Lung (tissue), 12 donors: ENCODE results near the gene OR4S1. TPM values are rescaled to one million over a fixed set of nuclear protein-coding genes. Genes with fewer than 3 reads are reported as not detected.
"Not testable (repeated sequence)": the region's sequence is repeated elsewhere in the genome, so short reads cannot be mapped to it uniquely, and the experiment has no call there.

Experiments used
- ATAC-seq: fragments of 200-7000 bp; cut with Tn5 transposase; one replicate; pipeline ENCODE4 v1.9.1; 2020; ENCODE audit warnings: moderate number of reproducible peaks; ENCODE audit not compliant: insufficient read depth, low FRiP score
- DNase-seq, 3 donors: peaks; one replicate each; pipeline ENCODE4 v3.0.0-alpha.2; 2013 to 2017
- H3K27ac ChIP-seq, 2 donors: one replicate each; pipeline ENCODE4 v1.5.1; 2013; ENCODE audit warnings: mild to moderate bottlenecking in 2 of 2, moderate library complexity in 2 of 2, control low read depth in 1 of 2, inconsistent platforms in 1 of 2, low read depth in 1 of 2, low read length in 1 of 2
- H3K27me3 ChIP-seq, 3 donors: one replicate each; pipeline ENCODE4 v1.5.1; 2013; ENCODE audit warnings: low read length in 2 of 3; ENCODE audit not compliant: control insufficient read depth in 3 of 3, insufficient read depth in 3 of 3
- H3K36me3 ChIP-seq, 4 donors: one replicate each; pipeline ENCODE4 v1.5.1; 2013; ENCODE audit warnings: low read length in 4 of 4, mild to moderate bottlenecking in 1 of 4, moderate library complexity in 1 of 4; ENCODE audit not compliant: control insufficient read depth in 4 of 4, insufficient read depth in 4 of 4
- H3K4me1 ChIP-seq, 5 donors: one replicate each; pipeline ENCODE4 v1.5.1; 2013; ENCODE audit warnings: low read length in 5 of 5, mild to moderate bottlenecking in 2 of 5, moderate library complexity in 1 of 5; ENCODE audit not compliant: control insufficient read depth in 5 of 5, insufficient read depth in 5 of 5
- H3K4me3 ChIP-seq: one replicate; pipeline ENCODE4 v1.5.1; 2013; ENCODE audit warnings: mild to moderate bottlenecking, control low read depth, moderate library complexity
- H3K9ac ChIP-seq, 2 donors: one replicate each; pipeline ENCODE4 v1.5.1; 2013; ENCODE audit warnings: low read length in 2 of 2, control low read depth in 1 of 2; ENCODE audit not compliant: insufficient read depth in 1 of 2
- H3K9me3 ChIP-seq, 4 donors: one replicate each; pipeline ENCODE4 v1.5.1; 2013; ENCODE audit warnings: low read length in 3 of 4, mild to moderate bottlenecking in 1 of 4, moderate library complexity in 1 of 4; ENCODE audit not compliant: control insufficient read depth in 4 of 4, insufficient read depth in 3 of 4
- WGBS, 2 donors: extraction: QIAGEN DNeasy Blood & Tissue Kit; methylation state at CpG; one replicate each; pipeline ENCODE4 v1.1.7; 2013; 5-methylcytosine and 5-hydroxymethylcytosine counted together
- polyA plus RNA-seq, 2 donors: library from polyadenylated mRNA; stranded (reverse); fragments of 200-250 nt; gene quantifications; one replicate each; pipeline ENCODE4 v1.2.1, GENCODE V29; 2013
- total RNA-seq, 2 donors: library from RNA; depleted of rRNA in 1 of 2; stranded (reverse); fragments of >200 nt in 1 of 2; gene quantifications; one replicate each; pipeline ENCODE4 v1.2.1, GENCODE V29; 2014 to 2021
- TF ChIP-seq, protein P1 (sequence below): IDR thresholded peaks from 2 replicates; pipeline ENCODE4 v1.5.1; 2012; ENCODE audit warnings: mild to moderate bottlenecking; ENCODE audit errors: control extremely low read depth, extremely low read depth
- donor health status: control.
- donor health status: control.
- donor health status: Bipolar disorder and iron deficiency.
- donor health status: healthy.
- donor health status: DM: yes; HTN: yes; CAD: no.

OR4S1 gene
- total and polyA plus RNA-seq, 4 donors, result not detected

DNA sequence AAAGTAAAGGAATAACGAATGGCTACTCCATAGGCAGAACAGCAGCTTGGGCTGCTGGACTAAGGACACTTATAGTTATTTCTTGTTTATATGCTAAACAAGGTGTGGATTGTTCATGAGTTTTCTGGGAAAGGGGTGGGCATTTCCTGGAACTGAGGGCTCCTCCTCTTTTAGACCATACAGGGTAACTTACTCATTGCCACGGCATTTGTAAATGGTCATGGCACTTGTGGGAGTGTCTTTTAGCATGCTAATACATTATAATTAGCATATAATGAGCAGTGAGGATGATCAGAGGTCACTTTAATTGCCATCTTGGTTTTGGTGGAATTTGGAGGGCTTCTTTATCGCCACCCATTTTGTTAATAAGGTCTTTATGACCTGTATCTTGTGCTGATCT, 35.4 kb upstream of the OR4S1 start:
- H3K4me1 ChIP-seq, result no peaks in the 10 kb centered on the region
- no peak overlapping the region for H3K4me3 ChIP-seq
- DNase-seq (no peak), ATAC-seq (no peak)
- 78 to 79% methylated on average over 3 of the region's 3 CpGs for WGBS, 2 donors
- no peaks in the 10 kb centered on the region for H3K36me3 ChIP-seq
- no peaks in the 10 kb centered on the region for H3K27me3 ChIP-seq
- H3K27ac ChIP-seq, result no peak overlapping the region
- peaks cover 0 to 4% (median under 1%) of the 10 kb centered on the region in 4 donors for H3K9me3 ChIP-seq
- TF ChIP-seq, protein P1, sequence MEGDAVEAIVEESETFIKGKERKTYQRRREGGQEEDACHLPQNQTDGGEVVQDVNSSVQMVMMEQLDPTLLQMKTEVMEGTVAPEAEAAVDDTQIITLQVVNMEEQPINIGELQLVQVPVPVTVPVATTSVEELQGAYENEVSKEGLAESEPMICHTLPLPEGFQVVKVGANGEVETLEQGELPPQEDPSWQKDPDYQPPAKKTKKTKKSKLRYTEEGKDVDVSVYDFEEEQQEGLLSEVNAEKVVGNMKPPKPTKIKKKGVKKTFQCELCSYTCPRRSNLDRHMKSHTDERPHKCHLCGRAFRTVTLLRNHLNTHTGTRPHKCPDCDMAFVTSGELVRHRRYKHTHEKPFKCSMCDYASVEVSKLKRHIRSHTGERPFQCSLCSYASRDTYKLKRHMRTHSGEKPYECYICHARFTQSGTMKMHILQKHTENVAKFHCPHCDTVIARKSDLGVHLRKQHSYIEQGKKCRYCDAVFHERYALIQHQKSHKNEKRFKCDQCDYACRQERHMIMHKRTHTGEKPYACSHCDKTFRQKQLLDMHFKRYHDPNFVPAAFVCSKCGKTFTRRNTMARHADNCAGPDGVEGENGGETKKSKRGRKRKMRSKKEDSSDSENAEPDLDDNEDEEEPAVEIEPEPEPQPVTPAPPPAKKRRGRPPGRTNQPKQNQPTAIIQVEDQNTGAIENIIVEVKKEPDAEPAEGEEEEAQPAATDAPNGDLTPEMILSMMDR, result no peak
- H3K9ac ChIP-seq, result no peak overlapping the region

DNA sequence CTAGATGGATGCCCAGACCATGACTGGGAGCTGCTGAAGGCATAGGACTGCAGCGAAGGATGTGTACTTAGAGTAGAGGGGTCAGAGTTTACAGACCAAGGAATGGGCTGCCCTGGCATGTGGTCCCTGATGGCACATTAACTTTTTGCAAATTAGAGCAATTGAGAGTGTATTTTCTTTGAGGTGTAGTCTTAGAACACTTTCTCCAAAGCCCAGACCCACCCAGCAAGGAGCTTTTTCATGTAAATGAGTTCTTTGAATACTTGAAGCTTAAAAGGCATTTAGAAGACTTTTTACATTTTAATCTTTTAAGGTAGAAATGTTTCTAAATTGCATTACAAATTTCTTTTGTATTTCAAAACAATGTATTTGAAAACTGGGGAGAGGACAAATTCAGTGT, 33.4 kb upstream of the OR4S1 start:
- no peak overlapping the region for H3K4me3 ChIP-seq
- TF ChIP-seq, protein P1, result no peak
- H3K27me3 ChIP-seq, result no peaks in the 10 kb centered on the region
- no peaks in the 10 kb centered on the region for H3K4me1 ChIP-seq
- peaks cover 0 to 4% (median under 1%) of the 10 kb centered on the region in 4 donors for H3K9me3 ChIP-seq
- no peaks in the 10 kb centered on the region for H3K36me3 ChIP-seq
- 15 to 52% methylated on average over 1 of the region's 1 CpG for WGBS, 2 donors
- no peak for DNase-seq
- no peak overlapping the region for H3K27ac ChIP-seq
- ATAC-seq, result no peak
- H3K9ac ChIP-seq, result no peak overlapping the region

DNA sequence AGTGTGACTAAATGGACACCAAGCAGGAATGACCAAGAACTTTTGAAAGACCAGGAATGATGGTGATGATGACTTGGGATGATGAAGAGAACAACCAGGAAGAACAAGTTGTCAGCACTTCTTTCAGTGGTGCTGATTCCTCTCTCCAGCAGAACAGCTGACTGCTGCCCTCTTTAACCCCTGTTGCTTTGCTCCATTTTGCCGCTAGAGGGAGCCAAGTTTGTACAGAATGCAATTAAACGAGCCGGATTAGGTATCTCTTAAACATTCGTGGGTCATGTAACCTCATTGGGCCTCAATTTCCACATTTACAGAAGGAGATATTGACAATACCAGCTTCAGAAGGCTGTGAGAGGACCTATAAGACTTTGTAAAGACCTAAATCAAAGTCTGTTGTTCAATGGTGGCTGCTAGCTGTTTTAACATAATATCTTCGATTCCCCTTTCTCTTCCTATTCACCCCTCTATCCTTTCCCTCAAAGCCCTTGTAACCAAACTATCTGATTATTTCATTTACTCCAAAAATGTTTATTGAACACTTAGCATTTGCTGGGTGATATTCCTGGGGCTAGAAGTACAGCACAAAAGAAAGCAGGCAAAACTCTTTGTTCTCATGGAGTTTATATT, 1.9 kb downstream of the OR4S1 start:
- DNase-seq, result peak in 2 of 3 donors; percentile 27 to 29
- WGBS, 2 donors, result 22 to 25% methylated on average over 5 of the region's 5 CpGs

DNA sequence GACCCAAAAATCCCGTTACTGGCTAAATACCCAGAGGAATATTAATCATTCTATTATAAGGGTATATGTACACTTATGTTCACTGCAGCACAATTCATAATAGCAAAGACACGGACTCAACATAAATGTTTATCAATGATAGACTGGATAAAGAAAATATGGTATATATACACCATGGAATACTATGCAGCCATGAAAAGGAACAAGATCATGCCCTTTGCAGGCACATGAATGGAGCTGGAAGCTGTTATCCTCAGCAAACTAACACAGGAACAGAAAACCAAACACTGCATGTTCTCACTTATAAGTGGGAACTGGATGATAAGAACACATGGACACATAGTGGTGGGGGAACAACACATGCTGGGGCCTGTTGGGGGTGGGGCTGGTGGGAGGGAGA, 7.6 kb downstream of the OR4S1 start:
- DNase-seq, H3K27me3 ChIP-seq, H3K27ac ChIP-seq, H3K4me1 ChIP-seq, H3K9me3 ChIP-seq, H3K36me3 ChIP-seq, H3K4me3 ChIP-seq, ATAC-seq, H3K9ac ChIP-seq: not testable (repeated sequence)
- 74 to 81% methylated on average over 2 of the region's 2 CpGs for WGBS, 2 donors

More for the DNA sequence above, 1.9 kb downstream of the OR4S1 start:
- Histone ChIP-seq H3K4me3 (no peak overlapping the region), H3K9me3 (peaks cover 0 to 8% (median 0%) of the 10 kb centered on the region in 4 donors), H3K36me3 (no peaks in the 10 kb centered on the region), H3K4me1 (no peaks in the 10 kb centered on the region), H3K27me3 (no peaks in the 10 kb centered on the region), H3K27ac (no peak overlapping the region), H3K9ac (no peak overlapping the region)
- TF ChIP-seq, protein P1, result peak; percentile 59
- ATAC-seq, result peak; percentile 66

DNA sequence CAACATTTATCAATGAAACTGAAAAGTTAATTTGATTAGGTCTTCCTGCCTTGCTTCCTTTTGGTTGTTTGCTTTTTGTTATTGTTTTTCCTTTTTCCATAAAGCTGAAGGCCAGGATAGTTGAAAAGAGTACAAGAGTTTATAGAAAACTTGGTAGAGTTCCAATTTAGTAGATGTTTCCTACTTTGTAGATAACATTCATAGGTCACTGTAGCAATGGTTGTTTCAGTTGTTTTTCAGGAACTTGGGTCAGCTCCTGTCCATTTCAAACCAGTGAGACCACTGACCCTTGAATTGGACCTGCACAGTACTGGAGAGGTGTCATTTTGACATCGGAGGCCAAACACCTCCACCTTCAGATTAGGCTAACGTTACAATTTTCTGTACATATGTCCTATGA, 13.8 kb downstream of the OR4S1 start:
- H3K4me1 ChIP-seq, H3K9ac ChIP-seq, ATAC-seq, H3K36me3 ChIP-seq, DNase-seq, H3K27ac ChIP-seq, H3K27me3 ChIP-seq, H3K9me3 ChIP-seq, H3K4me3 ChIP-seq: not testable (repeated sequence)
- 73 to 93% methylated on average over 2 of the region's 2 CpGs for WGBS, 2 donors

DNA sequence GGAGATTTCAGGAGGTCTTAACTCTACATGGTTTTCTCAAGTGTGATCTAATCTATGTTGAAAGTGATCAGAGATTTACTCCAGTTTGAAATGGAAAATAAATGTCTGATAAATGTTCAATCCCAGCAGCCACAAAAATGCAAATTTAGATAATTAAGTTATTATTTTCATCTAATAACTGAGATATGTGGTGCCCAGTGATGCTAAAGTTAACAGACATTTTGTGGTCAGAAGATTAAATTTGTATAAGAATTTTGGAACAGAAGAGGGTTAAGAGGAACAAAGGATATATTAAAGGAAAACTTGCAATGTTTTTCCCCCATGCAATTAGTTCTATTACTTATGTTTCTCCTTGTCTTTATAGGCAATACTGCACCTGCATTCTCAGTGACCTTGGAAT, 18.6 kb downstream of the OR4S1 start, which contains the start of gene OR4C3:
OR4C3 (plus strand) TSS at position 301 of the 400 bp plus-strand sequence. CDS start 102 bp downstream, outside the sequence.
- H3K27ac ChIP-seq, H3K36me3 ChIP-seq, DNase-seq, H3K4me3 ChIP-seq, H3K4me1 ChIP-seq, H3K9me3 ChIP-seq, H3K27me3 ChIP-seq, ATAC-seq, H3K9ac ChIP-seq: not testable (repeated sequence)
